Myometrial cell (primary cell): Measurements from ENCODE around the gene YTHDC1. TPM values are rescaled to one million over a fixed set of nuclear protein-coding genes. Genes with fewer than 3 reads are reported as not detected.

ENCODE experiments used
- total RNA-seq: library from RNA; depleted of rRNA; stranded (reverse); fragments of >200 nt; gene quantifications from 2 replicates; pipeline ENCODE4 v1.2.3, GENCODE V29; 2015

The YTHDC1 gene
- 27.7 and 31.4 TPM in 2 replicates for total RNA-seq

GRCh38 chr4:68349649-68350360 lies at the start of gene YTHDC1:
TSS of gene YTHDC1 (minus strand) at chr4:68350090. CDS start at chr4:68349753, 337 bp downstream.

Other genes with a start within 250 kb of the YTHDC1 start
- not detected in 2 replicates for gene TMPRSS11F, start 220.2 kb downstream of the YTHDC1 start, total RNA-seq
- gene TMPRSS11B, start 104.4 kb downstream of the YTHDC1 start, total RNA-seq, result not detected in 2 replicates
- not detected in 2 replicates for gene TMPRSS11E, start 97.4 kb upstream of the YTHDC1 start, total RNA-seq
- gene UGT2B17, start 226.2 kb upstream of the YTHDC1 start, total RNA-seq, result not detected in 2 replicates